Kidney (tissue), 14 donors: ENCODE results near the gene BDKRB2. TPM values are rescaled to one million over a fixed set of nuclear protein-coding genes. Genes with fewer than 3 reads are reported as not detected.

Experiments
- DNase-seq, 5 donors: peaks; one replicate each; pipeline ENCODE4 v3.0.0-alpha.2; 2013 to 2020
- FAIRE-seq: peaks from 2 replicates; lab custom pipeline; 2012; peaks lifted over from hg19 to GRCh38; lab: Jason Lieb, UNC
- H3K27ac ChIP-seq, 2 donors: one replicate each; pipeline ENCODE4 v1.7.0; 2013; ENCODE audit warnings: low read depth in 2 of 2, low read length in 2 of 2, inconsistent platforms in 1 of 2
- H3K27me3 ChIP-seq: one replicate; pipeline ENCODE4 v1.7.1; 2013; ENCODE audit warnings: low read length, inconsistent platforms; ENCODE audit not compliant: control insufficient read depth, insufficient read depth
- H3K36me3 ChIP-seq, 3 donors: one replicate each; pipeline versions ENCODE4 v1.7.0 to v1.7.1; 2013; ENCODE audit warnings: low read length in 3 of 3, control low read depth in 1 of 3, inconsistent platforms in 1 of 3; ENCODE audit not compliant: insufficient read depth in 3 of 3, control insufficient read depth in 2 of 3
- H3K4me1 ChIP-seq, 3 donors: one replicate each; pipeline versions ENCODE4 v1.7.0 to v1.7.1; 2013; ENCODE audit warnings: low read length in 3 of 3, inconsistent platforms in 1 of 3, low read depth in 1 of 3; ENCODE audit not compliant: control insufficient read depth in 2 of 3, insufficient read depth in 2 of 3
- H3K4me3 ChIP-seq, 3 donors: one replicate each; pipeline versions ENCODE4 v1.7.0 to v1.8.1; 2013; ENCODE audit warnings: low read length in 3 of 3, control low read depth in 1 of 3, inconsistent platforms in 1 of 3
- H3K9ac ChIP-seq, 3 donors: one replicate each; pipeline versions ENCODE4 v1.7.0 to v1.7.1; 2013; ENCODE audit warnings: low read length in 3 of 3, control low read depth in 1 of 3, inconsistent platforms in 1 of 3
- H3K9me3 ChIP-seq, 3 donors: one replicate each; pipeline versions ENCODE4 v1.7.0 to v1.7.1; 2013; ENCODE audit warnings: low read length in 3 of 3, control low read depth in 1 of 3, inconsistent platforms in 1 of 3; ENCODE audit not compliant: control insufficient read depth in 2 of 3, insufficient read depth in 1 of 3
- intact Hi-C: fragments of 100-400 bp; cut with DNase I; formaldehyde crosslinking; loops from one replicate; pipeline ENCODE4 v1.11.1; 2022
- polyA plus RNA-seq: library from polyadenylated mRNA; stranded (reverse); fragments of 350-450 nt; fragmentation: Illumina TruSeq; extraction: RNeasy Lipid Tissue Mini Kit (QIAGEN cat#74804); gene quantifications from one replicate; pipeline ENCODE4 v1.2.3, GENCODE V29; 2014; ENCODE audit warnings: low read depth, low replicate concordance; ENCODE audit not compliant: insufficient read depth
- total RNA-seq: library from RNA; stranded (reverse); fragmentation: NEBNext Ultra II Directional; extraction: Animal tissue kit (Norgen Biotek cat#: 25700); gene quantifications from one replicate; pipeline ENCODE4 v1.2.1, GENCODE V29; 2021
- TF ChIP-seq, protein P1 (sequence below): IDR thresholded peaks from 3 replicates; pipeline ENCODE4 v1.5.1; 2012; ENCODE audit warnings: mild to moderate bottlenecking, moderate library complexity, borderline replicate concordance; ENCODE audit not compliant: insufficient read depth; ENCODE audit errors: extremely low read depth
- donor health status: control.
- donor health status: control.
- donor health status: control.
- donor health status: control.
- donor health status: control.
- donor health status: DM: yes; HTN: yes; CAD: no.
- donor health status: Normal renal cell carcinoma (clear cell type).

Gene BDKRB2
- total and polyA plus RNA-seq, 2 donors from 2014 or later = 7.4 to 16.1 TPM

DNA sequence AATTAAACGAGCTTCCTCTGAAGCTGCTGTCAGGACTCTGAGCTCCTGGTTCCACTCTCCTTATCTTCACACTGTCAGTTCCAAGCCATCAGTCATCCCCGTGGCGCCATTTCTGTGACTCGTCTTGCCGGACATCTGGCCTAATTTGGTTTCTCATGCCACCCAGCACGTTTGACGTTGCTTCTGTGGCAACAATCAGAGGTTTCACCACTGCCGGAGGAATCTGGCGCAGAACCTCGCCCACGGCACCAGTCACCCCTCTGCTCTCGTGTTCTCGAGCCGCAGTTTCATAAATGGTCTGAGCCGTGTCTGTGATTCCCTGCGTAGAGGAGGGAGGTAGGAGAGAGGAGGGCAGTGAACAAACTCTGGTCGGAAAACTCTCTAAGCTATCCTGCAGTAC, 81.0 kb downstream of the BDKRB2 start:
- H3K4me3 ChIP-seq = no peak overlapping the region
- no peaks in the 10 kb centered on the region for H3K9me3 ChIP-seq
- FAIRE-seq (no peak), DNase-seq (no peak)
- intact Hi-C loops = no loop called here
- no peaks in the 10 kb centered on the region for H3K27me3 ChIP-seq
- H3K36me3 ChIP-seq = peaks cover 0 to 39% (median 27%) of the 10 kb centered on the region in 3 donors
- H3K4me1 ChIP-seq = no peaks in the 10 kb centered on the region
- H3K9ac ChIP-seq = no peak overlapping the region
- TF ChIP-seq, protein P1, sequence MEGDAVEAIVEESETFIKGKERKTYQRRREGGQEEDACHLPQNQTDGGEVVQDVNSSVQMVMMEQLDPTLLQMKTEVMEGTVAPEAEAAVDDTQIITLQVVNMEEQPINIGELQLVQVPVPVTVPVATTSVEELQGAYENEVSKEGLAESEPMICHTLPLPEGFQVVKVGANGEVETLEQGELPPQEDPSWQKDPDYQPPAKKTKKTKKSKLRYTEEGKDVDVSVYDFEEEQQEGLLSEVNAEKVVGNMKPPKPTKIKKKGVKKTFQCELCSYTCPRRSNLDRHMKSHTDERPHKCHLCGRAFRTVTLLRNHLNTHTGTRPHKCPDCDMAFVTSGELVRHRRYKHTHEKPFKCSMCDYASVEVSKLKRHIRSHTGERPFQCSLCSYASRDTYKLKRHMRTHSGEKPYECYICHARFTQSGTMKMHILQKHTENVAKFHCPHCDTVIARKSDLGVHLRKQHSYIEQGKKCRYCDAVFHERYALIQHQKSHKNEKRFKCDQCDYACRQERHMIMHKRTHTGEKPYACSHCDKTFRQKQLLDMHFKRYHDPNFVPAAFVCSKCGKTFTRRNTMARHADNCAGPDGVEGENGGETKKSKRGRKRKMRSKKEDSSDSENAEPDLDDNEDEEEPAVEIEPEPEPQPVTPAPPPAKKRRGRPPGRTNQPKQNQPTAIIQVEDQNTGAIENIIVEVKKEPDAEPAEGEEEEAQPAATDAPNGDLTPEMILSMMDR = no peak
- H3K27ac ChIP-seq = no peak overlapping the region

DNA sequence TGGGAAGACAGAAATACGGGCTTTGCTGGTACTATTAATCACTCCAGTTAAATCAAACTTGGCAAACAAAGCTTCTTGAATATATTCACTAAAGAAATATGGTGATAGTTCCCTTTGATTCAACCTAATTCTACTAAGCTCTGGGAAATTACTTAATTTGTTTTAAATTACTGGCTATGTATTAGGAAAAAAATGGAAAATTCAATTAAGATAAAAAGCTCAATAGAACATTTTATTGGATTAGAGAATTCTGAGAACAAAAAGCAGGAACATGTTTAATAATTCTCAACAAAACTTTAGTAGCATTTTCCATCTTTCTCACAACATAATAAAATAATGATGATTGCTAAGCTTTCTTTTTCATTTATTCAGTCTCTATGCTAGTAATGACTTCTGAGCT, 81.6 kb downstream of the BDKRB2 start:
- intact Hi-C loops = no loop called here
- H3K27ac ChIP-seq = no peak overlapping the region

DNA sequence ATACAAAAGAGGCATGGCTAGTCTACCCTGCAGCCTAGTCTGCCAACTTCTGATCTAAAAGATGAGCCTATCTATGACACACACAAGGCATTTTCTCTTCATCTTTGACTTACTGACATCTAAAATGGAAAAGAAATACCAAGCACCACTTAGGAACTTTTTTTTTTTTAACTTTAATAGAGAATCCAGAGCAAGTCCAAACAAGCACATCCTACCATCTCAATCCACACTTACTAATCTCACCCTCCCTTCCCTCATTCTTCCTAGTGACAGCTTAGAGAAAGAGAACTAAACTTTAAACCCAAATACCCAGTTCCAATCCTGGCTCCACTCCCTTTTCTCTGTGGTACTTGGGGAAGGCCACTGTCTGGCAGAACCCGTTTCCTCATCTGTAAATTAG, 83.2 kb downstream of the BDKRB2 start:
- Histone ChIP-seq H3K27ac (no peak overlapping the region), H3K9ac (no peak overlapping the region), H3K4me3 (no peak overlapping the region), H3K36me3 (peaks cover 0 to 44% (median 24%) of the 10 kb centered on the region in 3 donors), H3K4me1 (no peaks in the 10 kb centered on the region), H3K27me3 (no peaks in the 10 kb centered on the region), H3K9me3 (no peaks in the 10 kb centered on the region)
- no peak for DNase-seq
- intact Hi-C loops = no loop called here
- TF ChIP-seq, protein P1 = no peak
- FAIRE-seq = no peak

More for the DNA sequence above, 81.6 kb downstream of the BDKRB2 start:
- DNase-seq = no peak
- Histone ChIP-seq H3K9me3 (no peaks in the 10 kb centered on the region), H3K27me3 (no peaks in the 10 kb centered on the region), H3K36me3 (peaks cover 0 to 45% (median 27%) of the 10 kb centered on the region in 3 donors), H3K4me3 (no peak overlapping the region), H3K9ac (no peak overlapping the region), H3K4me1 (no peaks in the 10 kb centered on the region)
- TF ChIP-seq, protein P1 = no peak
- FAIRE-seq = peak; percentile 73

Other genes with a start within 250 kb of the BDKRB2 start
- 17.5 TPM for gene C14orf132, start 165.5 kb upstream of the BDKRB2 start, total RNA-seq
- 6.0 TPM for gene C14orf132, start 165.5 kb upstream of the BDKRB2 start, polyA plus RNA-seq
- gene BDKRB1, start 51.4 kb downstream of the BDKRB2 start, total RNA-seq = 1.2 TPM
- 1.5 TPM for gene BDKRB1, start 51.4 kb downstream of the BDKRB2 start, polyA plus RNA-seq
- gene ATG2B, start 158.5 kb downstream of the BDKRB2 start, total RNA-seq = 35.8 TPM
- 3.8 TPM for gene ATG2B, start 158.5 kb downstream of the BDKRB2 start, polyA plus RNA-seq
- 30.5 TPM for gene GSKIP, start 158.7 kb downstream of the BDKRB2 start, total RNA-seq
- 13.1 TPM for gene GSKIP, start 158.7 kb downstream of the BDKRB2 start, polyA plus RNA-seq
- gene AK7, start 187.3 kb downstream of the BDKRB2 start, total RNA-seq = 12.5 TPM
- 5.5 TPM for gene AK7, start 187.3 kb downstream of the BDKRB2 start, polyA plus RNA-seq